HCT116 (cell line): ENCODE results near the gene MICAL3. TPM values are rescaled to one million over a fixed set of nuclear protein-coding genes. Genes with fewer than 3 reads are reported as not detected.

Experiments used
- ATAC-seq: fragments of 200-7000 bp; cut with Tn5 transposase; 2 replicates; pipeline ENCODE4 v1.9.1; 2020; ENCODE audit warnings: mild to moderate bottlenecking, moderate library complexity
- BruUV-seq: library from RNA; stranded (reverse); fragments of 400-500 nt; replicated peaks from 2 replicates; lab custom pipeline; 2021; lab: Mats Ljungman, UMichigan
- CTCF ChIA-PET: fragments of 300-600 bp; sonication (Branson Sonifier 250); formaldehyde crosslinking; loops from one replicate; lab custom pipeline; 2021; ENCODE audit warnings: antibody characterized with exemption; lab: Charles Lee
- POLR2A ChIA-PET: fragments of 300-600, 350-600 bp; sonication (Branson Sonifier 250); formaldehyde crosslinking; loops from one replicate; lab custom pipeline; 2021; ENCODE audit warnings: antibody characterized with exemption; lab: Charles Lee
- RAD21 ChIA-PET, 2 experiments: fragments of 300-600 bp; sonication (Branson Sonifier 250); formaldehyde crosslinking; loops; one replicate each; lab custom pipeline; 2023; ENCODE audit warnings: low total read pairs in 2 of 2; ENCODE audit not compliant: uncharacterized antibody in 2 of 2, unreplicated experiment in 2 of 2, low non-redundant PET in 1 of 2; lab: Charles Lee
- DNase-seq: peaks from one replicate; pipeline ENCODE4 v3.0.0-alpha.2; 2010; ENCODE audit warnings: low read depth, low spot score
- H2AFZ ChIP-seq: fragments of 200-600 bp; shearing (Covaris generic), sonication (generic); 2 replicates; pipeline ENCODE4 v1.6.1; 2017; ENCODE audit warnings: low read depth, mixed run types, mixed read lengths, antibody characterized with exemption, low read length; ENCODE audit not compliant: poor library complexity, severe bottlenecking
- H3K27ac ChIP-seq: 2 replicates; pipeline ENCODE4 v1.5.1; 2012; ENCODE audit warnings: low read depth, low read length
- H3K27me3 ChIP-seq: fragments of 200-600 bp; sonication (generic); 2 replicates; pipeline ENCODE4 v1.6.1; 2016; ENCODE audit warnings: mixed run types, low read length, mixed read lengths; ENCODE audit not compliant: insufficient read depth
- H3K36me3 ChIP-seq, 2 experiments: fragments of 200-500 bp in 1 of 2; fragments of 200-600 bp in 1 of 2; sonication (Bioruptor generic) in 1 of 2; sonication (generic) in 1 of 2; 2 replicates each; pipeline versions ENCODE4 v1.5.1 to v1.6.1; 2014 to 2016; ENCODE audit warnings: low read length in 2 of 2, inconsistent platforms in 1 of 2, mixed read lengths in 1 of 2, mixed run types in 1 of 2; ENCODE audit not compliant: insufficient read depth in 2 of 2, control insufficient read depth in 1 of 2
- H3K4me1 ChIP-seq, 2 experiments: fragments of 200-600 bp in 1 of 2; sonication (generic) in 1 of 2; 2 replicates each; pipeline versions ENCODE4 v1.5.1 to v1.6.1; 2012 to 2017; ENCODE audit warnings: low read length in 2 of 2, inconsistent platforms in 1 of 2, mild to moderate bottlenecking in 1 of 2, mixed read lengths in 1 of 2, mixed run types in 1 of 2, moderate library complexity in 1 of 2; ENCODE audit not compliant: insufficient read depth in 2 of 2, control insufficient read depth in 1 of 2
- H3K4me2 ChIP-seq: fragments of 200-600 bp; sonication (generic); 2 replicates; pipeline ENCODE4 v1.6.1; 2017; ENCODE audit warnings: mixed run types, low read length, mixed read lengths
- H3K4me3 ChIP-seq, 2 experiments: fragments of 200-600 bp in 1 of 2; sonication (generic) in 1 of 2; replicated peaks in 1 of 2; 2 replicates each; pipeline ENCODE4 v1.5.1; 2011 to 2016; ENCODE audit warnings: low read length in 2 of 2, control low read depth in 1 of 2, low read depth in 1 of 2, mild to moderate bottlenecking in 1 of 2, mixed read lengths in 1 of 2, mixed run types in 1 of 2
- H3K79me2 ChIP-seq: fragments of 200-600 bp; sonication (generic); 2 replicates; pipeline ENCODE4 v1.6.1; 2017; ENCODE audit warnings: mild to moderate bottlenecking, mixed run types, low read length, moderate library complexity, mixed read lengths; ENCODE audit not compliant: insufficient read depth
- H3K9ac ChIP-seq: fragments of 200-600 bp; sonication (generic); 2 replicates; pipeline ENCODE4 v1.6.1; 2016; ENCODE audit warnings: low read length, mixed read lengths
- H3K9me2 ChIP-seq: fragments of 200-600 bp; sonication (generic), shearing (Covaris generic); 2 replicates; pipeline ENCODE4 v1.6.1; 2017; ENCODE audit warnings: mixed run types, mild to moderate bottlenecking, moderate library complexity; ENCODE audit not compliant: insufficient read depth
- H3K9me3 ChIP-seq, 2 experiments: fragments of 200-500 bp in 1 of 2; fragments of 200-600 bp in 1 of 2; sonication (Bioruptor generic) in 1 of 2; sonication (generic) in 1 of 2; 2 replicates each; pipeline ENCODE4 v1.6.1; 2014 to 2017; ENCODE audit warnings: low read length in 2 of 2, mixed read lengths in 2 of 2, inconsistent platforms in 1 of 2, low read depth in 1 of 2, mild to moderate bottlenecking in 1 of 2, mixed run types in 1 of 2, moderate library complexity in 1 of 2; ENCODE audit not compliant: control insufficient read depth in 1 of 2, insufficient read depth in 1 of 2
- H4K20me1 ChIP-seq: fragments of 200-600 bp; sonication (generic), shearing (Covaris generic); 2 replicates; pipeline ENCODE4 v1.6.1; 2017; ENCODE audit warnings: mixed run types, mild to moderate bottlenecking, moderate library complexity; ENCODE audit not compliant: insufficient read depth
- CBX3 ChIP-seq: IDR thresholded peaks from 2 replicates; pipeline ENCODE4 v1.6.1; 2012; ENCODE audit warnings: low read depth
- CEBPB ChIP-seq: IDR thresholded peaks from 2 replicates; pipeline ENCODE4 v1.6.1; 2012; ENCODE audit warnings: low read depth
- ELF1 ChIP-seq: IDR thresholded peaks from 2 replicates; pipeline ENCODE4 v1.6.1; 2012; ENCODE audit warnings: low read depth, borderline replicate concordance
- EZH2phosphoT487 ChIP-seq: fragments of 200-600 bp; IDR thresholded peaks from 2 replicates; pipeline ENCODE4 v1.6.1; 2018; ENCODE audit warnings: antibody characterized with exemption, borderline replicate concordance
- FOSL1 ChIP-seq: IDR thresholded peaks from 2 replicates; pipeline ENCODE4 v1.6.1; 2012; ENCODE audit warnings: low read depth
- POLR2AphosphoS5 ChIP-seq: IDR thresholded peaks from 2 replicates; pipeline ENCODE4 v1.6.1; 2011; ENCODE audit warnings: mild to moderate bottlenecking, low read depth, low read length, moderate library complexity
- RAD21 ChIP-seq: IDR thresholded peaks from 2 replicates; pipeline ENCODE4 v1.6.1; 2012; ENCODE audit warnings: low read depth, mild to moderate bottlenecking
- REST ChIP-seq: IDR thresholded peaks from 2 replicates; pipeline ENCODE4 v1.6.1; 2012; ENCODE audit warnings: low read depth
- SRF ChIP-seq: IDR thresholded peaks from 2 replicates; pipeline ENCODE4 v1.6.1; 2012; ENCODE audit warnings: low read depth
- YY1 ChIP-seq: IDR thresholded peaks from 2 replicates; pipeline ENCODE4 v1.6.1; 2011; ENCODE audit warnings: low read length, low read depth, moderate library complexity, mild to moderate bottlenecking; ENCODE audit not compliant: insufficient replicate concordance; ENCODE audit errors: extremely low read depth
- ZBTB33 ChIP-seq: IDR thresholded peaks from 2 replicates; pipeline ENCODE4 v1.6.1; 2011; ENCODE audit warnings: mild to moderate bottlenecking, low read length, moderate library complexity; ENCODE audit not compliant: insufficient replicate concordance; ENCODE audit errors: extremely low read depth
- ZFX ChIP-seq: fragments of 450-650 bp; IDR thresholded peaks from 2 replicates; pipeline ENCODE4 v1.6.1; 2017
- ZNF274 ChIP-seq: fragments of 200-500 bp; sonication (Bioruptor generic); IDR thresholded peaks from 2 replicates; pipeline ENCODE4 v1.6.1; 2014; ENCODE audit warnings: mild to moderate bottlenecking, low read depth, low read length, inconsistent platforms
- intact Hi-C: fragments of 100-400 bp; cut with micrococcal nuclease; formaldehyde crosslinking; loops from 2 replicates; pipeline ENCODE4 v1.10.0; 2022
- total RNA-seq: library from RNA; stranded (reverse); gene quantifications from one replicate; pipeline ENCODE4 v1.2.1, GENCODE V29; 2021; ENCODE audit not compliant: unreplicated experiment

The MICAL3 gene
- total RNA-seq, 1 experiment from 2014 or later: 30.8 TPM

- H3K4me1 ChIP-seq: peaks cover 8 to 16% of the 10 kb centered on the region in 2 experiments; a peak in 3 of 4 replicates
- no peak overlapping the region for H3K9ac ChIP-seq
- H2AFZ ChIP-seq: no peak overlapping the region
- no peak for TF ChIP-seq ELF1
- TF ChIP-seq SRF: no peak
- TF ChIP-seq POLR2AphosphoS5: no peak
- TF ChIP-seq ZBTB33: no peak
- no peak for TF ChIP-seq FOSL1
- no peak for TF ChIP-seq RAD21
- H3K27ac ChIP-seq: no peak overlapping the region
- CTCF ChIA-PET: no interaction called here
- no peak overlapping the region for H3K4me3 ChIP-seq
- no peaks in the 10 kb centered on the region for H3K9me2 ChIP-seq
- ATAC-seq (no peak), DNase-seq (no peak)
- BruUV-seq: no TSS peak
- no peak overlapping the region for H3K4me2 ChIP-seq
- H3K9me3 ChIP-seq: no peaks in the 10 kb centered on the region
- H3K27me3 ChIP-seq: no peaks in the 10 kb centered on the region
- no peaks in the 10 kb centered on the region for H3K36me3 ChIP-seq
- peaks cover 59% of the 10 kb centered on the region for H3K79me2 ChIP-seq
- POLR2A ChIA-PET: no interaction called here
- H4K20me1 ChIP-seq: peaks cover 6% of the 10 kb centered on the region; the same call in 1 of the 2 replicates
- RAD21 ChIA-PET: no interaction called here
- intact Hi-C loops: no loop called here
Observed at GRCh38 chr22:17930455-17931313, 93.7 kb downstream of the MICAL3 start.

- POLR2A ChIA-PET: no interaction called here
- intact Hi-C loops: no loop called here
- Histone ChIP-seq H3K4me2 (no peak overlapping the region), H3K9me2 (no peaks in the 10 kb centered on the region), H3K4me3 (no peak overlapping the region), H3K4me1 (peaks cover 8 to 18% of the 10 kb centered on the region in 2 experiments; a peak in 3 of 4 replicates), H3K27me3 (no peaks in the 10 kb centered on the region), H3K36me3 (no peaks in the 10 kb centered on the region), H4K20me1 (peaks cover 8% of the 10 kb centered on the region; the same call in 1 of the 2 replicates), H3K9ac (no peak overlapping the region), H3K79me2 (peaks cover 67% of the 10 kb centered on the region), H3K27ac (no peak overlapping the region), H3K9me3 (no peaks in the 10 kb centered on the region), H2AFZ (no peak overlapping the region)
- ATAC-seq (no peak), DNase-seq (no peak)
- TF ChIP-seq CEBPB (no peak), ZNF274 (no peak), ZFX (no peak), REST (no peak), CBX3 (no peak), YY1 (no peak), EZH2phosphoT487 (no peak)
- no TSS peak for BruUV-seq
- RAD21 ChIA-PET: no interaction called here
- CTCF ChIA-PET: no interaction called here
Observed at GRCh38 chr22:17929909-17930308, 94.5 kb downstream of the MICAL3 start.
